ENCODE results near the gene ATAD1. TPM values are rescaled to one million over a fixed set of nuclear protein-coding genes. Genes with fewer than 3 reads are reported as not detected.
"Not testable (repeated sequence)": the region's sequence is repeated elsewhere in the genome, so short reads cannot be mapped to it uniquely, and the experiment has no call there.

The ATAD1 gene
- total and polyA plus RNA-seq, 2 of the 8 experiments (the other 6 are each of a cell fraction or from before 2014, with no cell fraction given), result 8.9 to 35.3 TPM

- H4K20me1 ChIP-seq (replicated peaks in 1 of 2; ENCODE audit: control insufficient read depth in 1 of 2, insufficient read depth in 2 of 2, low read length in 2 of 2); H3K4me2 ChIP-seq (ENCODE audit: insufficient read depth in 1 of 2, low read depth in 2 of 2, low read length in 2 of 2); H3K23ac ChIP-seq (ENCODE audit: insufficient read length); H4K91ac ChIP-seq (replicated peaks; ENCODE audit: insufficient read length, low read length); DNase-seq (ENCODE audit: low read depth in 1 of 2, low spot score in 2 of 2); H3K4me3 ChIP-seq (ENCODE audit: extremely low read depth in 1 of 4, insufficient read depth in 2 of 4, low read depth in 3 of 4, low read length in 4 of 4); H2BK20ac ChIP-seq (ENCODE audit: low read length); H3K14ac ChIP-seq (ENCODE audit: insufficient read length); H2BK5ac ChIP-seq (ENCODE audit: low read depth, low read length); H3K4me1 ChIP-seq (replicated peaks in 1 of 4; ENCODE audit: control insufficient read depth in 3 of 4, insufficient read depth in 4 of 4, low read length in 3 of 4); H3K79me1 ChIP-seq (ENCODE audit: low read depth, low read length); H3K27me3 ChIP-seq (replicated peaks in 1 of 4; ENCODE audit: control insufficient read depth in 3 of 4, extremely low read depth in 1 of 4, insufficient read depth in 3 of 4, low read length in 3 of 4); H3K18ac ChIP-seq (ENCODE audit: extremely low read depth, low read length); H3K36me3 ChIP-seq (ENCODE audit: control insufficient read depth in 2 of 4, insufficient read depth in 4 of 4, low read length in 3 of 4); H3K9me3 ChIP-seq (ENCODE audit: insufficient read depth in 2 of 2, low read depth in 1 of 2, low read length in 1 of 2); H3K56ac ChIP-seq (replicated peaks; ENCODE audit: insufficient read length, low read depth, low read length); H4K5ac ChIP-seq (ENCODE audit: insufficient read length, low read depth, low read length); H3K79me2 ChIP-seq (ENCODE audit: control insufficient read depth in 1 of 2, insufficient read depth in 2 of 2, low read length in 2 of 2); H2AFZ ChIP-seq (ENCODE audit: low read length); H3K4ac ChIP-seq (replicated peaks; ENCODE audit: insufficient read length, low read depth, low read length); H3K9ac ChIP-seq (replicated peaks in 1 of 4; ENCODE audit: extremely low read depth in 1 of 4, low read depth in 3 of 4, low read length in 3 of 4); H2BK12ac ChIP-seq (ENCODE audit: low read depth, low read length); H4K8ac ChIP-seq (ENCODE audit: extremely low read depth, insufficient read depth, low read length); H2AK5ac ChIP-seq (ENCODE audit: low read depth, low read length); H2BK120ac ChIP-seq (replicated peaks; ENCODE audit: low read depth, low read length); H2BK15ac ChIP-seq (ENCODE audit: low read length); H3K27ac ChIP-seq (ENCODE audit: low read depth, low read length); FAIRE-seq; POLR2A ChIA-PET (ENCODE audit: partially characterized antibody); H3K23me2 ChIP-seq (ENCODE audit: low read depth, low read length): not testable (repeated sequence)
- 100% methylated on average over 4 of the region's 4 CpGs; no CpG with 5 or more reads in 1 of the 2 experiments for WGBS, 2 experiments (ENCODE audit: extremely low coverage in 1 of 2, insufficient coverage in 1 of 2, insufficient read length in 1 of 2, insufficient replicate concordance in 2 of 2, low coverage in 1 of 2, low lambda C conversion rate in 2 of 2, missing lambda C conversion rate in 1 of 2)
- CTCF ChIA-PET (ENCODE audit: partially characterized antibody), result interaction anchor here (0.7 to 1.2 kb wide), 2 partner anchors 164 to 259 kb away, joined by 3 read pairs; no protein-coding TSS in a partner anchor
Measured at GRCh38 chr10:87855665-87856064, 37.6 kb upstream of the ATAD1 start.

- H3K18ac ChIP-seq (ENCODE audit: extremely low read depth, low read length); H4K5ac ChIP-seq (ENCODE audit: insufficient read length, low read depth, low read length); FAIRE-seq; H4K20me1 ChIP-seq (replicated peaks in 1 of 2; ENCODE audit: control insufficient read depth in 1 of 2, insufficient read depth in 2 of 2, low read length in 2 of 2); H3K56ac ChIP-seq (replicated peaks; ENCODE audit: insufficient read length, low read depth, low read length); H3K27me3 ChIP-seq (replicated peaks in 1 of 4; ENCODE audit: control insufficient read depth in 3 of 4, extremely low read depth in 1 of 4, insufficient read depth in 3 of 4, low read length in 3 of 4); H2BK20ac ChIP-seq (ENCODE audit: low read length); H4K8ac ChIP-seq (ENCODE audit: extremely low read depth, insufficient read depth, low read length); H3K4ac ChIP-seq (replicated peaks; ENCODE audit: insufficient read length, low read depth, low read length); H2AK5ac ChIP-seq (ENCODE audit: low read depth, low read length); H4K91ac ChIP-seq (replicated peaks; ENCODE audit: insufficient read length, low read length); H3K36me3 ChIP-seq (ENCODE audit: control insufficient read depth in 2 of 4, insufficient read depth in 4 of 4, low read length in 3 of 4); H3K23ac ChIP-seq (ENCODE audit: insufficient read length); H2BK12ac ChIP-seq (ENCODE audit: low read depth, low read length); H3K4me1 ChIP-seq (replicated peaks in 1 of 4; ENCODE audit: control insufficient read depth in 3 of 4, insufficient read depth in 4 of 4, low read length in 3 of 4); DNase-seq (ENCODE audit: low read depth in 1 of 2, low spot score in 2 of 2); H2BK15ac ChIP-seq (ENCODE audit: low read length); H3K23me2 ChIP-seq (ENCODE audit: low read depth, low read length); H3K27ac ChIP-seq (ENCODE audit: low read depth, low read length); H2AFZ ChIP-seq (ENCODE audit: low read length); H3K9ac ChIP-seq (replicated peaks in 1 of 4; ENCODE audit: extremely low read depth in 1 of 4, low read depth in 3 of 4, low read length in 3 of 4); H2BK5ac ChIP-seq (ENCODE audit: low read depth, low read length); POLR2A ChIA-PET (ENCODE audit: partially characterized antibody); H3K4me2 ChIP-seq (ENCODE audit: insufficient read depth in 1 of 2, low read depth in 2 of 2, low read length in 2 of 2); H2BK120ac ChIP-seq (replicated peaks; ENCODE audit: low read depth, low read length); H3K4me3 ChIP-seq (ENCODE audit: extremely low read depth in 1 of 4, insufficient read depth in 2 of 4, low read depth in 3 of 4, low read length in 4 of 4); CTCF ChIA-PET (ENCODE audit: partially characterized antibody); H3K79me2 ChIP-seq (ENCODE audit: control insufficient read depth in 1 of 2, insufficient read depth in 2 of 2, low read length in 2 of 2); H3K9me3 ChIP-seq (ENCODE audit: insufficient read depth in 2 of 2, low read depth in 1 of 2, low read length in 1 of 2); H3K14ac ChIP-seq (ENCODE audit: insufficient read length); H3K79me1 ChIP-seq (ENCODE audit: low read depth, low read length): not testable (repeated sequence)
- 91% methylated on average over 5 of the region's 5 CpGs; no CpG with 5 or more reads in 1 of the 2 experiments for WGBS, 2 experiments (ENCODE audit: extremely low coverage in 1 of 2, insufficient coverage in 1 of 2, insufficient read length in 1 of 2, insufficient replicate concordance in 2 of 2, low coverage in 1 of 2, low lambda C conversion rate in 2 of 2, missing lambda C conversion rate in 1 of 2)
Measured at GRCh38 chr10:87855247-87855646, 37.2 kb upstream of the ATAD1 start.

Data from H1 (cell line).